ENCODE results near the gene PABPN1. TPM values are rescaled to one million over a fixed set of nuclear protein-coding genes. Genes with fewer than 3 reads are reported as not detected.
A peak's percentile ranks its signal among the peaks of the same experiment; 100 is the strongest.

PABPN1 gene
- total RNA-seq, 1 experiment from 2014 or later: 287 TPM

DNA sequence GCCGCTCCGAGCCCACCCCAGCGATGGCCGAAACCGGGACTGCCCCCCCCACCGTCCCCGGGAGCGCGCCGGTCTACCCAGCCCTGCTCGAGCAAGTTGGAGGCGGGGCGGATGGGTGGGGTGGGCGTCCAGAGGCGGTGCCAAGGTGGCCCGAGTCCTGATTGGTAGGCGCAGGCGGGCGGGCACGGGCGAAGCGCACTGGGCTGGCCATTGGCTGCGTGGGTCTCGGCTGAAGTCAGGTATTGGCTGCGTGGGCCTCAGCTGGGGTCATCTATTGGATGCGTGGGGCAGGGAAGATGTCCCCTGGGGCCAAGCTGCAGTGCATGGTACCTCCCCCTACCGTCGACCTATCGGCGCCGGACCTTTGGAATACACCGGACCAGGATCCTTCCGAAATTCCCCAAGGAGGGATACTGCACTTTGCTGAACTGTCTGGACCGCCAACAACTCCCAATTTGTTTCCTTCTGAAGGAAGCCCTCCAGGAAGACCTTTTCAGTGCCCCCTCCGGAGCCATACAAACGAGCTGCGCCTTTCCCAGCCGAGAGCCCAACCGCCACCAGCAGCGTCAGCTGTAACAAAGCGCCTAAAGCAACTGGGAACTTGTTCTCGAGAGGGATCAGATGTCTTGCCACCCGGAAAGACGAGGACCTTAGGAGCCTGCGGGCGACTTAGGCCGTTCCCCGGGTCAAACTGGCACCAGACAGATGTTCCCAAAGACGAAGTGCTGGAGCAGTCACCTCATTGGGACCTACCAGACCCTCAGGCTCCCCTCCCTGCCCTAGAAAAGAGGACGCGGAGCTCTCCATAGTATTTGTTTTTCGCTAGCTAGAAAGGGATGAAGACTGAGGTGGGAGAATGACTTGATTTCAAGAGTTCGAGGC lies 35.0 kb upstream of the PABPN1 start, which contains the start of gene HOMEZ:
HOMEZ (minus strand) TSS at position 113 of the 882 bp plus-strand sequence. CDS start 180 bp downstream, outside the sequence.
- H3K9me3 ChIP-seq (ENCODE audit: low read depth, low read length, poor library complexity, severe bottlenecking): no peaks in the 10 kb centered on the region
- TF ChIP-seq, protein P1, sequence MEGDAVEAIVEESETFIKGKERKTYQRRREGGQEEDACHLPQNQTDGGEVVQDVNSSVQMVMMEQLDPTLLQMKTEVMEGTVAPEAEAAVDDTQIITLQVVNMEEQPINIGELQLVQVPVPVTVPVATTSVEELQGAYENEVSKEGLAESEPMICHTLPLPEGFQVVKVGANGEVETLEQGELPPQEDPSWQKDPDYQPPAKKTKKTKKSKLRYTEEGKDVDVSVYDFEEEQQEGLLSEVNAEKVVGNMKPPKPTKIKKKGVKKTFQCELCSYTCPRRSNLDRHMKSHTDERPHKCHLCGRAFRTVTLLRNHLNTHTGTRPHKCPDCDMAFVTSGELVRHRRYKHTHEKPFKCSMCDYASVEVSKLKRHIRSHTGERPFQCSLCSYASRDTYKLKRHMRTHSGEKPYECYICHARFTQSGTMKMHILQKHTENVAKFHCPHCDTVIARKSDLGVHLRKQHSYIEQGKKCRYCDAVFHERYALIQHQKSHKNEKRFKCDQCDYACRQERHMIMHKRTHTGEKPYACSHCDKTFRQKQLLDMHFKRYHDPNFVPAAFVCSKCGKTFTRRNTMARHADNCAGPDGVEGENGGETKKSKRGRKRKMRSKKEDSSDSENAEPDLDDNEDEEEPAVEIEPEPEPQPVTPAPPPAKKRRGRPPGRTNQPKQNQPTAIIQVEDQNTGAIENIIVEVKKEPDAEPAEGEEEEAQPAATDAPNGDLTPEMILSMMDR (conservative IDR thresholded peaks at IDR 0.05; ENCODE audit: low read depth, low read length): 0 out of 2 replicates have a peak, but pooled peaks have one; percentile 13
- no peak for TF ChIP-seq EZH2 (IDR thresholded peaks at IDR 0.05; ENCODE audit: borderline replicate concordance, low read depth, low read length, poor library complexity, severe bottlenecking)
- no peaks in the 10 kb centered on the region for H3K36me3 ChIP-seq (ENCODE audit: insufficient read depth, low read length, poor library complexity, severe bottlenecking)
- peak; percentile 99 for DNase-seq (ENCODE audit: low spot score)
- H3K27ac ChIP-seq (ENCODE audit: low read depth, low read length, poor library complexity, severe bottlenecking): peak within 1 kb of the TSS; percentile 87
- intact Hi-C loops (cut with micrococcal nuclease; ENCODE audit: unreplicated experiment): no loop called here
- H3K4me3 ChIP-seq (ENCODE audit: low read depth, low read length, poor library complexity, severe bottlenecking): peak within 1 kb of the TSS; percentile 98
- CTCF ChIA-PET: interaction anchor here (0.5 to 1.2 kb wide), 5 partner anchors 9 to 217 kb away, joined by 3 to 8 read pairs (median 3); no protein-coding TSS in a partner anchor
- BruUV-seq (replicated peaks): TSS peak; percentile 86
- POLR2A ChIA-PET (ENCODE audit: low non-redundant PET): no interaction called here
- peaks cover 6% of the 10 kb centered on the region for H3K4me1 ChIP-seq (ENCODE audit: insufficient read depth, low read length, poor library complexity, severe bottlenecking)
- no peaks in the 10 kb centered on the region for H3K27me3 ChIP-seq (replicated peaks; ENCODE audit: insufficient read depth, low read depth, low read length, poor library complexity)

DNA sequence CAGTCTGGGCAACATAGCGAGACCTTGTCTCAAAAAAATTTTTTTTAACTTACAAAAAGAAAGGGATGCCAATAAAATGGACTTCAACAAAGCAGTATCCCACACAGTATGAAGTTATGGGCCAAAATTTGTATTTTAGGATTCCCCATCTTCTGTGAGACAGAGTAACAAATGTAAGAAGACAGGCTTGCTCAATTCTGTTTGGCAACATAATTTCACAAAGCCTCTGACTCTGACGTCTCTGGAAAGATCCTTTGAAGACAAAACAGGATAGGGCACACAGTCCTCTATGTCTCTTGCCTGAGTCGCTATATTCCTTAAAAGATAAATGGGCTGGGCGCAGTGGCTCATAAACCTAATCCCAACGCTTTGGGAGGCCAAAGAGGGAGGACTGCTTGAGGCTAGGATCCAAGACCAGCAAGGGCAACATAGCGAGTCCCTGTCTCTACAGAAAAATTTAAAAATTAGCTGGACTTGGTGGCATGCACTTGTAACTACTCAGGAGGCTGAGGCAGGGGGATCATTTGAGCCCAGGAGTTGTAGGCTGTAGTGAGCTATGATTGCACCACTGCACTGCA lies 34.3 kb upstream of the PABPN1 start:
- BruUV-seq (replicated peaks): no TSS peak
- TF ChIP-seq, protein P1 (conservative IDR thresholded peaks at IDR 0.05; ENCODE audit: low read depth, low read length): no peak
- TF ChIP-seq EZH2 (IDR thresholded peaks at IDR 0.05; ENCODE audit: borderline replicate concordance, low read depth, low read length, poor library complexity, severe bottlenecking): no peak
- CTCF ChIA-PET: interaction anchor here (1.0 to 1.2 kb wide), 2 partner anchors 166 to 218 kb away, joined by 3 to 8 read pairs; no protein-coding TSS in a partner anchor

DNA sequence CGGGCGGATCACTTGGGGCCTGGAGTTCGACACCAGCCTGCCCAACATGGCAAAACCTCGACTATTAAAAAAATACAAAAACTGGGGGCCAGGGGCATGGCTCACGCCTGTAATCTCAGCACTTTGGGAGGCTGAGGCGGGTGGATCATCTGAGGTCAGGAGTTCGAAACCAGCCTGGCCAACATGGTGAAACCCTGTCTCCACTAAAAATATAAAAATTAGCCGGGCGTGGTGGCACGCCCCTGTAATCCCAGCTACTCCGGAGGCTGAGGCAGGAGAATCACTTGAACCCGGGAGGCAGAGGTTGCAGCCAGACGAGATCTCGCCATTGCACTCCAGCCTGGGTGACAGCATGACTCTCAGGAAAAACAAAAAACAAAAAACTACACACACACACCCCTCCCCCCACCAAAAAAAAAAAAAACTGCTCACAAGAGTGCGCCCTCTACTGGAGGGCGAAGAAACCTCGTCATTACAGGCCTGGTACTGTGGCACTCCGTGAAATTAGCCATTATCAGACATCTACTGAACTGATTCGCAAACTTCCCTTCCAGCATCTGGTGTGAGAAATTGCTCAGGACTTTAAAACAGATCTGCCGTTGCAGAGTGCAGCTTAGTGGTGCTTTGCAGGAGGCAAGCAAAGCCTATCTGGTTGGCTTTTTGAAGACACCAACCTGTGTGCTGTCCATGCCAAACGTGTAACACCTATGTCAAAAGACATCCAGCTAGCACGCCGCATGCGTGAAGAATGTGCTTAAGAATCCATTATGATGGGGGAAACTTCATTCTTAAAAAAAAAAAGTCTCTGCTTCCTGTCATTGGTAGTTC lies 26.3 kb upstream of the PABPN1 start:
- BruUV-seq (replicated peaks): no TSS peak
- intact Hi-C loops (cut with micrococcal nuclease; ENCODE audit: unreplicated experiment): loop anchor here (10.0 kb wide), 1 partner anchor 170 kb away; no protein-coding TSS in a partner anchor
- Histone ChIP-seq H3K4me3 (ENCODE audit: low read depth, low read length, poor library complexity, severe bottlenecking) (no peak overlapping the region), H3K27me3 (replicated peaks; ENCODE audit: insufficient read depth, low read depth, low read length, poor library complexity) (no peaks in the 10 kb centered on the region), H3K36me3 (ENCODE audit: insufficient read depth, low read length, poor library complexity, severe bottlenecking) (peaks cover 3% of the 10 kb centered on the region), H3K9me3 (ENCODE audit: low read depth, low read length, poor library complexity, severe bottlenecking) (no peaks in the 10 kb centered on the region), H3K27ac (ENCODE audit: low read depth, low read length, poor library complexity, severe bottlenecking) (no peak overlapping the region), H3K4me1 (ENCODE audit: insufficient read depth, low read length, poor library complexity, severe bottlenecking) (peaks cover 14% of the 10 kb centered on the region)
- POLR2A ChIA-PET (ENCODE audit: low non-redundant PET): no interaction called here
- DNase-seq (ENCODE audit: low spot score): peak; percentile 81
- CTCF ChIA-PET: interaction anchor here (0.7 to 1.0 kb wide), 2 partner anchors 9 to 66 kb away, joined by 3 read pairs; partner anchors contain the start of gene HOMEZ
- TF ChIP-seq EZH2 (IDR thresholded peaks at IDR 0.05; ENCODE audit: borderline replicate concordance, low read depth, low read length, poor library complexity, severe bottlenecking): no peak
- TF ChIP-seq, protein P1 (conservative IDR thresholded peaks at IDR 0.05; ENCODE audit: low read depth, low read length): peak; percentile 93

More for the DNA sequence above, 34.3 kb upstream of the PABPN1 start:
- intact Hi-C loops (cut with micrococcal nuclease; ENCODE audit: unreplicated experiment): no loop called here
- peak overlapping the region; percentile 78 for H3K27ac ChIP-seq (ENCODE audit: low read depth, low read length, poor library complexity, severe bottlenecking)
- peak overlapping the region; percentile 98 for H3K4me3 ChIP-seq (ENCODE audit: low read depth, low read length, poor library complexity, severe bottlenecking)
- DNase-seq (ENCODE audit: low spot score): no peak
- peaks cover 6% of the 10 kb centered on the region for H3K4me1 ChIP-seq (ENCODE audit: insufficient read depth, low read length, poor library complexity, severe bottlenecking)
- no peaks in the 10 kb centered on the region for H3K36me3 ChIP-seq (ENCODE audit: insufficient read depth, low read length, poor library complexity, severe bottlenecking)
- no peaks in the 10 kb centered on the region for H3K9me3 ChIP-seq (ENCODE audit: low read depth, low read length, poor library complexity, severe bottlenecking)
- POLR2A ChIA-PET (ENCODE audit: low non-redundant PET): no interaction called here
- H3K27me3 ChIP-seq (replicated peaks; ENCODE audit: insufficient read depth, low read depth, low read length, poor library complexity): no peaks in the 10 kb centered on the region

Data from A673 (cell line).